ENCODE results near the gene SLC6A12. TPM values are rescaled to one million over a fixed set of nuclear protein-coding genes. Genes with fewer than 3 reads are reported as not detected.

The SLC6A12 gene
- polyA plus RNA-seq, 1 donor from 2014 or later = 0.15 TPM

DNA sequence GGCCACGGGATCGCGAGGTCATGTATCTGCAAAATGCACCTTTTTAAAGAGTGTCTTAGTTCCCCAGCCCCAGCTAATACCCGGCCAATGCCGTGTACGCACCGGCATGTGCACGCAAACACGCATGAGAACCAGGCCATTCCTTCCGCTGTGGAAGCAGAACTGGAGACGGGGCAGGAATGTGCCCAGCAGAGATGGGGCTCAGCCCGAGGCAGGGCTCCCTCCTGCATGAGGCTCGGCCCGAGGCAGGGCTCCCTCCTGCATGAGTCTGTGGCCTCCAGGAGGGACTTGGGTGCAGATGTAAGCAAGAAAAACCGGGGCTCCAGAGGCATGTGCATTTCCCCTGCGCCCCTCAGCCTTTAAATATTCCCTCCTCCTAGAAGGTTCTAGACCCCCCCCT, 38.2 kb downstream of the SLC6A12 start:
- Histone ChIP-seq H3K36me3 (ENCODE audit: insufficient read depth, low read length) (no peaks in the 10 kb centered on the region), H3K4me2 (ENCODE audit: low read length) (no peak overlapping the region), H3K9ac (ENCODE audit: low read length) (no peak overlapping the region), H3K27ac (ENCODE audit: low read length) (no peak overlapping the region), H4K20me1 (ENCODE audit: insufficient read depth) (no peaks in the 10 kb centered on the region), H3K79me2 (replicated peaks; ENCODE audit: insufficient read depth, low read length) (no peaks in the 10 kb centered on the region), H3K9me2 (ENCODE audit: insufficient read depth, low read length) (no peaks in the 10 kb centered on the region), H3F3A (ENCODE audit: insufficient read depth, low read length, poor library complexity, severe bottlenecking) (no peaks in the 10 kb centered on the region), H2AFZ (ENCODE audit: low read depth, low read length) (no peak overlapping the region), H3K4me3 (ENCODE audit: low read length) (no peak overlapping the region), H3K27me3 (ENCODE audit: insufficient read depth, low read depth, low read length) (no peaks in the 10 kb centered on the region), H3K9me3 (ENCODE audit: low read length) (no peaks in the 10 kb centered on the region)
- TF ChIP-seq, protein P1, sequence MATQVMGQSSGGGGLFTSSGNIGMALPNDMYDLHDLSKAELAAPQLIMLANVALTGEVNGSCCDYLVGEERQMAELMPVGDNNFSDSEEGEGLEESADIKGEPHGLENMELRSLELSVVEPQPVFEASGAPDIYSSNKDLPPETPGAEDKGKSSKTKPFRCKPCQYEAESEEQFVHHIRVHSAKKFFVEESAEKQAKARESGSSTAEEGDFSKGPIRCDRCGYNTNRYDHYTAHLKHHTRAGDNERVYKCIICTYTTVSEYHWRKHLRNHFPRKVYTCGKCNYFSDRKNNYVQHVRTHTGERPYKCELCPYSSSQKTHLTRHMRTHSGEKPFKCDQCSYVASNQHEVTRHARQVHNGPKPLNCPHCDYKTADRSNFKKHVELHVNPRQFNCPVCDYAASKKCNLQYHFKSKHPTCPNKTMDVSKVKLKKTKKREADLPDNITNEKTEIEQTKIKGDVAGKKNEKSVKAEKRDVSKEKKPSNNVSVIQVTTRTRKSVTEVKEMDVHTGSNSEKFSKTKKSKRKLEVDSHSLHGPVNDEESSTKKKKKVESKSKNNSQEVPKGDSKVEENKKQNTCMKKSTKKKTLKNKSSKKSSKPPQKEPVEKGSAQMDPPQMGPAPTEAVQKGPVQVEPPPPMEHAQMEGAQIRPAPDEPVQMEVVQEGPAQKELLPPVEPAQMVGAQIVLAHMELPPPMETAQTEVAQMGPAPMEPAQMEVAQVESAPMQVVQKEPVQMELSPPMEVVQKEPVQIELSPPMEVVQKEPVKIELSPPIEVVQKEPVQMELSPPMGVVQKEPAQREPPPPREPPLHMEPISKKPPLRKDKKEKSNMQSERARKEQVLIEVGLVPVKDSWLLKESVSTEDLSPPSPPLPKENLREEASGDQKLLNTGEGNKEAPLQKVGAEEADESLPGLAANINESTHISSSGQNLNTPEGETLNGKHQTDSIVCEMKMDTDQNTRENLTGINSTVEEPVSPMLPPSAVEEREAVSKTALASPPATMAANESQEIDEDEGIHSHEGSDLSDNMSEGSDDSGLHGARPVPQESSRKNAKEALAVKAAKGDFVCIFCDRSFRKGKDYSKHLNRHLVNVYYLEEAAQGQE (IDR thresholded peaks at IDR 0.05; ENCODE audit: borderline replicate concordance) = no peak
- no peak for TF ChIP-seq POLR2AphosphoS5 (IDR thresholded peaks at IDR 0.05)
- TF ChIP-seq TAF1 (IDR thresholded peaks at IDR 0.05; ENCODE audit: low read depth) = no peak
- no peak for TF ChIP-seq RAD21 (conservative IDR thresholded peaks at IDR 0.05)
- TF ChIP-seq EP300 (conservative IDR thresholded peaks at IDR 0.05; ENCODE audit: poor library complexity, severe bottlenecking) = no peak
- TF ChIP-seq SMC3 (conservative IDR thresholded peaks at IDR 0.05; ENCODE audit: poor library complexity) = no peak
- TF ChIP-seq, protein P2, sequence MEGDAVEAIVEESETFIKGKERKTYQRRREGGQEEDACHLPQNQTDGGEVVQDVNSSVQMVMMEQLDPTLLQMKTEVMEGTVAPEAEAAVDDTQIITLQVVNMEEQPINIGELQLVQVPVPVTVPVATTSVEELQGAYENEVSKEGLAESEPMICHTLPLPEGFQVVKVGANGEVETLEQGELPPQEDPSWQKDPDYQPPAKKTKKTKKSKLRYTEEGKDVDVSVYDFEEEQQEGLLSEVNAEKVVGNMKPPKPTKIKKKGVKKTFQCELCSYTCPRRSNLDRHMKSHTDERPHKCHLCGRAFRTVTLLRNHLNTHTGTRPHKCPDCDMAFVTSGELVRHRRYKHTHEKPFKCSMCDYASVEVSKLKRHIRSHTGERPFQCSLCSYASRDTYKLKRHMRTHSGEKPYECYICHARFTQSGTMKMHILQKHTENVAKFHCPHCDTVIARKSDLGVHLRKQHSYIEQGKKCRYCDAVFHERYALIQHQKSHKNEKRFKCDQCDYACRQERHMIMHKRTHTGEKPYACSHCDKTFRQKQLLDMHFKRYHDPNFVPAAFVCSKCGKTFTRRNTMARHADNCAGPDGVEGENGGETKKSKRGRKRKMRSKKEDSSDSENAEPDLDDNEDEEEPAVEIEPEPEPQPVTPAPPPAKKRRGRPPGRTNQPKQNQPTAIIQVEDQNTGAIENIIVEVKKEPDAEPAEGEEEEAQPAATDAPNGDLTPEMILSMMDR (IDR thresholded peaks at IDR 0.05; ENCODE audit: poor library complexity, severe bottlenecking) = no peak
- TF ChIP-seq MXI1 (conservative IDR thresholded peaks at IDR 0.05; ENCODE audit: poor library complexity, severe bottlenecking) = no peak
- no peak for TF ChIP-seq EZH2 (IDR thresholded peaks at IDR 0.05; ENCODE audit: borderline replicate concordance, insufficient read depth, low read length, poor library complexity, severe bottlenecking)

DNA sequence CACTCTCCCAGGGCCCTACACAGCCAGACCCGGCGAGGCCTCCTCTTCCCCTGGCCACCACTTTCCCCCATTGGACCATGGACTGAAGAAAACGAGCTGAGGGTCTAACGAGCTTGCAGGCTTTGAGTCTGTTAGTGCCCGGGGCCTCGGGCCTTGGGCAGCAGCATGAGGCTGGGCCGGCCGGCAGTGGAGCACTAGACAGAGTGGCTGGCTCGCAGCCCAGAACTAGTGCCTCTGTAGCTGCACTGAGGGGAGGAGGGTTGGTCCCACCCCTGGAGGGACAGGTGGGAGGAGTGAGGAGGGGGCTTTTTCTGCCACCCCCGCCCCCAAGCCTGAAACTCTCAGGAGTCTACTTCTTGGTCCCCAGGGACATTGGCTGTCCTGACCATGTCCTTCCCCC, 38.7 kb downstream of the SLC6A12 start:
- Histone ChIP-seq H3K4me3 (ENCODE audit: low read length) (no peak overlapping the region), H4K20me1 (ENCODE audit: insufficient read depth) (no peaks in the 10 kb centered on the region), H3K27me3 (ENCODE audit: insufficient read depth, low read depth, low read length) (no peaks in the 10 kb centered on the region), H3K9ac (ENCODE audit: low read length) (no peak overlapping the region), H3K9me3 (ENCODE audit: low read length) (no peaks in the 10 kb centered on the region), H3K79me2 (replicated peaks; ENCODE audit: insufficient read depth, low read length) (no peaks in the 10 kb centered on the region), H3K27ac (ENCODE audit: low read length) (no peak overlapping the region), H3F3A (ENCODE audit: insufficient read depth, low read length, poor library complexity, severe bottlenecking) (no peaks in the 10 kb centered on the region), H2AFZ (ENCODE audit: low read depth, low read length) (no peak overlapping the region), H3K9me2 (ENCODE audit: insufficient read depth, low read length) (no peaks in the 10 kb centered on the region), H3K36me3 (ENCODE audit: insufficient read depth, low read length) (no peaks in the 10 kb centered on the region), H3K4me2 (ENCODE audit: low read length) (no peak overlapping the region)
- TF ChIP-seq MXI1 (conservative IDR thresholded peaks at IDR 0.05; ENCODE audit: poor library complexity, severe bottlenecking) (no peak), RAD21 (conservative IDR thresholded peaks at IDR 0.05) (no peak), EZH2 (IDR thresholded peaks at IDR 0.05; ENCODE audit: borderline replicate concordance, insufficient read depth, low read length, poor library complexity, severe bottlenecking) (no peak)
- TF ChIP-seq, protein P1 (IDR thresholded peaks at IDR 0.05; ENCODE audit: borderline replicate concordance) = no peak
